HG03103 (cell line): ENCODE measurements around the gene DARS1.

Experiments
- ATAC-seq: cut with Tn5 transposase; IDR thresholded peaks from one replicate; pipeline ENCODE4 v1.9.1; 2021; ENCODE audit warnings: low read depth; ENCODE audit not compliant: unreplicated experiment

Gene DARS1

GRCh38 chr2:135985018-135985825 is at the start of gene DARS1:
Gene DARS1 (minus strand): TSS chr2:135985626. CDS start chr2:135985468, 158 bp downstream.
- peak; percentile 74 for ATAC-seq

- no peak for ATAC-seq
Observed at GRCh38 chr2:136034629-136035028, 49.2 kb upstream of the DARS1 start.

GRCh38 chr2:136032817-136033535 is 47.5 kb upstream of the DARS1 start:
- no peak for ATAC-seq

GRCh38 chr2:136032192-136032591 is 46.8 kb upstream of the DARS1 start:
- ATAC-seq = no peak

- no peak for ATAC-seq
Observed at GRCh38 chr2:136031711-136032110, 46.3 kb upstream of the DARS1 start.

GRCh38 chr2:136030406-136030805 is 45.0 kb upstream of the DARS1 start:
- ATAC-seq = no peak

- ATAC-seq = peak; percentile 58
Observed at GRCh38 chr2:136029149-136029548, 43.7 kb upstream of the DARS1 start.

GRCh38 chr2:136028001-136028400 is 42.6 kb upstream of the DARS1 start:
- no peak for ATAC-seq

- no peak for ATAC-seq
Observed at GRCh38 chr2:136027112-136027511, 41.7 kb upstream of the DARS1 start.

- peak; percentile 75 for ATAC-seq
Observed at GRCh38 chr2:136025057-136025973, 39.9 kb upstream of the DARS1 start.

- ATAC-seq = no peak
Observed at GRCh38 chr2:136024616-136025015, 39.2 kb upstream of the DARS1 start.

- ATAC-seq = no peak
Observed at GRCh38 chr2:136024185-136024584, 38.8 kb upstream of the DARS1 start.

- no peak for ATAC-seq
Observed at GRCh38 chr2:136023416-136023815, 38.0 kb upstream of the DARS1 start.

- ATAC-seq = no peak
Observed at GRCh38 chr2:136022396-136023146, 37.1 kb upstream of the DARS1 start.

- ATAC-seq = no peak
Observed at GRCh38 chr2:136021976-136022375, 36.5 kb upstream of the DARS1 start.

GRCh38 chr2:136021406-136021805 is 36.0 kb upstream of the DARS1 start:
- ATAC-seq = no peak

- no peak for ATAC-seq
Observed at GRCh38 chr2:136020831-136021230, 35.4 kb upstream of the DARS1 start.

- ATAC-seq = no peak
Observed at GRCh38 chr2:136019825-136020224, 34.4 kb upstream of the DARS1 start.

- ATAC-seq = peak; percentile 73
Observed at GRCh38 chr2:136019306-136019705, 33.9 kb upstream of the DARS1 start.

GRCh38 chr2:136017786-136018185 is 32.4 kb upstream of the DARS1 start:
- ATAC-seq = no peak
